Measurements from ENCODE around the gene ATP23. TPM values are rescaled to one million over a fixed set of nuclear protein-coding genes. Genes with fewer than 3 reads are reported as not detected.

Gene ATP23
- total RNA-seq, 1 experiment from 2014 or later, result 10.3 TPM

DNA sequence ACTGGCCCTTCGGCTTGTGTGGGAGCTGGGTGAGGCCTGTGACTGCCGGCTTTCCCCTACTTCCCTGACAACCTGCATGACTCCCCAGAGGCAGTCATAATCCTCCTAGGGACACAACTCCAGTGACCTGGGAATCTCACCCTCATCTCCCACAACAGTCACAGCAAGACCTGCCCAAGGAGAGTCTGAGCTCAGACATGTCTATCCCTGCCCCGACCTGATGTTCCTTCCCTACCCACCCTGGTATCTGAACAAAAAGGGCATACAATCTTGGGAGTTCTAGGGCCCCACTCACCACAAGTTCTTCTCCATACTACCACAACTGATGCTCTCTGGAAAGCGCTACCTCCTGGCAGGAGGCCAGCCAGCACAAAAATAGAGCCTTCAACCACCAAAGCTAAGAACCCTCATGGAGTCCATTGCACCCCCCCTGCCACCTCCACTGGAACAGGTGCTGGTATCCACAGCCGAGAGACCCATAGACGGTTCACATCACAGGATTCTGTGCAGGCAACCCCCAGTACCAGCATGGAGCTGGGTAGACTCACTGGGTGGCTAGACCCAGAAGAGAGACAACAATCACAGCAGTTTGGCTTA, 16.8 kb downstream of the ATP23 start:
- DNase-seq (ENCODE audit: low read depth, low spot score), result no peak

DNA sequence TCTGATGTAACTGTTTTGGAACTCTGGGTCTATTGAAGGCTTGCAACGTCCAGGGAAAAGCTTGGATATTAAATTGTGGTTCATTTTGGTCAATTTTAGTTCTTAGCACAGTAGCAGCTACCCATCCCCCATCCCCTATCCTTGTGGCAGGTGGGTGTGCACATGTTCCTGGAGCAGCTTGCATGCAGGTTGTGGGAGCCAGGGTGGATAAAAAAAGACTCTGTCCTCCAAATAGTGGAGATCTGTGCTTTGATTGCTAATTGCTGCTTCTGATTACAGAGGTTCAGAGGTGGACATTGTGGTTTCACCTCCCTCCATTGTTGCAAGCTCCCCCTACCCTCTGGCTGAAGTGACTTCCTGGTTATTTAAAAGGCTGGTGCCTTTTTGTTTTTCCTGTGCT, 23.1 kb downstream of the ATP23 start:
- H3K4me3 ChIP-seq (ENCODE audit: low read depth in 2 of 2, low read length in 2 of 2), result no peak overlapping the region
- no peak overlapping the region for H3K27ac ChIP-seq (ENCODE audit: low read length)
- H3K9me3 ChIP-seq (ENCODE audit: control insufficient read depth, insufficient read depth, low read depth, low read length), result no peaks in the 10 kb centered on the region
- DNase-seq (ENCODE audit: low read depth, low spot score), result no peak
- BruUV-seq (replicated peaks), result no TSS peak
- in situ Hi-C loops (cut with HindIII; ENCODE audit: low pct_unique_long_range_greater_than_20kb, low sequenced_read_pairs), result no loop called here
- ATAC-seq, result no peak
- TF ChIP-seq, protein P1, sequence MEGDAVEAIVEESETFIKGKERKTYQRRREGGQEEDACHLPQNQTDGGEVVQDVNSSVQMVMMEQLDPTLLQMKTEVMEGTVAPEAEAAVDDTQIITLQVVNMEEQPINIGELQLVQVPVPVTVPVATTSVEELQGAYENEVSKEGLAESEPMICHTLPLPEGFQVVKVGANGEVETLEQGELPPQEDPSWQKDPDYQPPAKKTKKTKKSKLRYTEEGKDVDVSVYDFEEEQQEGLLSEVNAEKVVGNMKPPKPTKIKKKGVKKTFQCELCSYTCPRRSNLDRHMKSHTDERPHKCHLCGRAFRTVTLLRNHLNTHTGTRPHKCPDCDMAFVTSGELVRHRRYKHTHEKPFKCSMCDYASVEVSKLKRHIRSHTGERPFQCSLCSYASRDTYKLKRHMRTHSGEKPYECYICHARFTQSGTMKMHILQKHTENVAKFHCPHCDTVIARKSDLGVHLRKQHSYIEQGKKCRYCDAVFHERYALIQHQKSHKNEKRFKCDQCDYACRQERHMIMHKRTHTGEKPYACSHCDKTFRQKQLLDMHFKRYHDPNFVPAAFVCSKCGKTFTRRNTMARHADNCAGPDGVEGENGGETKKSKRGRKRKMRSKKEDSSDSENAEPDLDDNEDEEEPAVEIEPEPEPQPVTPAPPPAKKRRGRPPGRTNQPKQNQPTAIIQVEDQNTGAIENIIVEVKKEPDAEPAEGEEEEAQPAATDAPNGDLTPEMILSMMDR (IDR thresholded peaks at IDR 0.05), result no peak
- TF ChIP-seq TCF7L2 (IDR thresholded peaks at IDR 0.05; ENCODE audit: low read depth, low read length), result no peak
- TF ChIP-seq SIN3A (IDR thresholded peaks at IDR 0.05; ENCODE audit: borderline replicate concordance, insufficient read depth, low read depth, low read length), result no peak
- TF ChIP-seq POLR2AphosphoS5 (IDR thresholded peaks at IDR 0.05; ENCODE audit: low read depth, low read length), result no peak
- TF ChIP-seq, protein P2, sequence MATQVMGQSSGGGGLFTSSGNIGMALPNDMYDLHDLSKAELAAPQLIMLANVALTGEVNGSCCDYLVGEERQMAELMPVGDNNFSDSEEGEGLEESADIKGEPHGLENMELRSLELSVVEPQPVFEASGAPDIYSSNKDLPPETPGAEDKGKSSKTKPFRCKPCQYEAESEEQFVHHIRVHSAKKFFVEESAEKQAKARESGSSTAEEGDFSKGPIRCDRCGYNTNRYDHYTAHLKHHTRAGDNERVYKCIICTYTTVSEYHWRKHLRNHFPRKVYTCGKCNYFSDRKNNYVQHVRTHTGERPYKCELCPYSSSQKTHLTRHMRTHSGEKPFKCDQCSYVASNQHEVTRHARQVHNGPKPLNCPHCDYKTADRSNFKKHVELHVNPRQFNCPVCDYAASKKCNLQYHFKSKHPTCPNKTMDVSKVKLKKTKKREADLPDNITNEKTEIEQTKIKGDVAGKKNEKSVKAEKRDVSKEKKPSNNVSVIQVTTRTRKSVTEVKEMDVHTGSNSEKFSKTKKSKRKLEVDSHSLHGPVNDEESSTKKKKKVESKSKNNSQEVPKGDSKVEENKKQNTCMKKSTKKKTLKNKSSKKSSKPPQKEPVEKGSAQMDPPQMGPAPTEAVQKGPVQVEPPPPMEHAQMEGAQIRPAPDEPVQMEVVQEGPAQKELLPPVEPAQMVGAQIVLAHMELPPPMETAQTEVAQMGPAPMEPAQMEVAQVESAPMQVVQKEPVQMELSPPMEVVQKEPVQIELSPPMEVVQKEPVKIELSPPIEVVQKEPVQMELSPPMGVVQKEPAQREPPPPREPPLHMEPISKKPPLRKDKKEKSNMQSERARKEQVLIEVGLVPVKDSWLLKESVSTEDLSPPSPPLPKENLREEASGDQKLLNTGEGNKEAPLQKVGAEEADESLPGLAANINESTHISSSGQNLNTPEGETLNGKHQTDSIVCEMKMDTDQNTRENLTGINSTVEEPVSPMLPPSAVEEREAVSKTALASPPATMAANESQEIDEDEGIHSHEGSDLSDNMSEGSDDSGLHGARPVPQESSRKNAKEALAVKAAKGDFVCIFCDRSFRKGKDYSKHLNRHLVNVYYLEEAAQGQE (IDR thresholded peaks at IDR 0.05; ENCODE audit: insufficient read depth in 1 of 2, low read depth in 2 of 2, low read length in 1 of 2), result no peak
- intact Hi-C loops (cut with micrococcal nuclease; ENCODE audit: unreplicated experiment), result no loop called here
- POLR2A ChIA-PET, result no interaction called here
- H3K36me3 ChIP-seq (ENCODE audit: control insufficient read depth, insufficient read depth, low read length), result no peaks in the 10 kb centered on the region
- no peaks in the 10 kb centered on the region for H3K27me3 ChIP-seq (ENCODE audit: control insufficient read depth, insufficient read depth, low read length)
- CTCF ChIA-PET, result no interaction called here
- H3K4me1 ChIP-seq (ENCODE audit: control insufficient read depth, insufficient read depth, low read length), result no peaks in the 10 kb centered on the region

More for the DNA sequence above, 16.8 kb downstream of the ATP23 start:
- ATAC-seq, result no peak
- in situ Hi-C loops (cut with HindIII; ENCODE audit: low pct_unique_long_range_greater_than_20kb, low sequenced_read_pairs), result no loop called here
- Histone ChIP-seq H3K9me3 (ENCODE audit: control insufficient read depth, insufficient read depth, low read depth, low read length) (no peaks in the 10 kb centered on the region), H3K36me3 (ENCODE audit: control insufficient read depth, insufficient read depth, low read length) (no peaks in the 10 kb centered on the region), H3K27ac (ENCODE audit: low read length) (no peak overlapping the region), H3K27me3 (ENCODE audit: control insufficient read depth, insufficient read depth, low read length) (no peaks in the 10 kb centered on the region), H3K4me1 (ENCODE audit: control insufficient read depth, insufficient read depth, low read length) (no peaks in the 10 kb centered on the region), H3K4me3 (ENCODE audit: low read depth in 2 of 2, low read length in 2 of 2) (no peak overlapping the region)
- TF ChIP-seq POLR2AphosphoS5 (IDR thresholded peaks at IDR 0.05; ENCODE audit: low read depth, low read length), result no peak
- TF ChIP-seq, protein P2 (IDR thresholded peaks at IDR 0.05; ENCODE audit: insufficient read depth in 1 of 2, low read depth in 2 of 2, low read length in 1 of 2), result no peak
- no peak for TF ChIP-seq SIN3A (IDR thresholded peaks at IDR 0.05; ENCODE audit: borderline replicate concordance, insufficient read depth, low read depth, low read length)
- TF ChIP-seq TCF7L2 (IDR thresholded peaks at IDR 0.05; ENCODE audit: low read depth, low read length), result no peak
- TF ChIP-seq, protein P1 (IDR thresholded peaks at IDR 0.05), result no peak
- POLR2A ChIA-PET, result no interaction called here
- CTCF ChIA-PET, result no interaction called here
- no TSS peak for BruUV-seq (replicated peaks)
- intact Hi-C loops (cut with micrococcal nuclease; ENCODE audit: unreplicated experiment), result no loop called here
